ENCODE results near the gene ERAP2. TPM values are rescaled to one million over a fixed set of nuclear protein-coding genes. Genes with fewer than 3 reads are reported as not detected.
"Not testable (repeated sequence)": the region's sequence is repeated elsewhere in the genome, so short reads cannot be mapped to it uniquely, and the experiment has no call there.

The ERAP2 gene
- total RNA-seq, 2 experiments from 2014 or later: 19.5 to 29.3 TPM

GRCh38 chr5:96874631-96875030, 1.7 kb upstream of the ERAP2 start:
- H3K4me1 ChIP-seq (ENCODE audit: insufficient read depth, low read length, poor library complexity, severe bottlenecking): peaks cover 69% of the 10 kb centered on the region
- peaks cover 18% of the 10 kb centered on the region for H3K79me2 ChIP-seq (ENCODE audit: insufficient read depth, low read depth, low read length)
- H2AFZ ChIP-seq (ENCODE audit: low read length): peak overlapping the region; percentile 27; the same call in 1 of the 2 replicates
- no peak overlapping the region for H3K4me2 ChIP-seq (ENCODE audit: low read length)
- H3K9me2 ChIP-seq (ENCODE audit: insufficient read depth, low read length): no peaks in the 10 kb centered on the region
- POLR2A ChIA-PET: interaction anchor here (0.6 to 3.6 kb wide), 12 partner anchors 8 to 306 kb away, joined by 3 to 22 read pairs (median 4); no protein-coding TSS in a partner anchor
- no peaks in the 10 kb centered on the region for H3K9me3 ChIP-seq (ENCODE audit: low read length)
- DNase-seq (ENCODE audit: low spot score): no peak
- H4K20me1 ChIP-seq (ENCODE audit: insufficient read depth, low read length): no peaks in the 10 kb centered on the region
- 0 out of 2 replicates have a peak, but pooled peaks cover under 1% of the 10 kb centered on the region for H3K36me3 ChIP-seq (ENCODE audit: insufficient read depth, low read length)
- peak overlapping the region; percentile 15 for H3K27ac ChIP-seq (ENCODE audit: low read depth, low read length, poor library complexity, severe bottlenecking)
- BruUV-seq (replicated peaks): no TSS peak
- no peak for TF ChIP-seq CTCF (conservative IDR thresholded peaks at IDR 0.05; ENCODE audit: low read length)
- no peak for TF ChIP-seq EZH2phosphoT487 (IDR thresholded peaks at IDR 0.05; ENCODE audit: borderline replicate concordance, low read depth, low read length)
- no peak overlapping the region for H3K4me3 ChIP-seq (ENCODE audit: low read depth, low read length, poor library complexity, severe bottlenecking)
- CTCF ChIA-PET (ENCODE audit: unreplicated experiment): interaction anchor here (0.6 to 2.0 kb wide), 4 partner anchors 11 to 171 kb away, joined by 3 to 5 read pairs (median 4); no protein-coding TSS in a partner anchor
- intact Hi-C loops (cut with micrococcal nuclease; ENCODE audit: unreplicated experiment): no loop called here

GRCh38 chr5:96875791-96876291, 459 bp upstream of the ERAP2 start:
- H3K36me3 ChIP-seq (ENCODE audit: insufficient read depth, low read length): peaks cover 12% of the 10 kb centered on the region
- TF ChIP-seq CTCF (conservative IDR thresholded peaks at IDR 0.05; ENCODE audit: low read length) (no peak), EZH2phosphoT487 (IDR thresholded peaks at IDR 0.05; ENCODE audit: borderline replicate concordance, low read depth, low read length) (no peak)
- peak overlapping the region; percentile 80 for H3K4me3 ChIP-seq (ENCODE audit: low read depth, low read length, poor library complexity, severe bottlenecking)
- peak; percentile 44 for DNase-seq (ENCODE audit: low spot score)
- H3K9me3 ChIP-seq (ENCODE audit: low read length): no peaks in the 10 kb centered on the region
- H3K9me2 ChIP-seq (ENCODE audit: insufficient read depth, low read length): no peaks in the 10 kb centered on the region
- intact Hi-C loops (cut with micrococcal nuclease; ENCODE audit: unreplicated experiment): loop anchor here (1.0 kb wide), 1 partner anchor 59 kb away; no protein-coding TSS in a partner anchor
- peak overlapping the region; percentile 85 for H3K4me2 ChIP-seq (ENCODE audit: low read length)
- H3K4me1 ChIP-seq (ENCODE audit: insufficient read depth, low read length, poor library complexity, severe bottlenecking): peaks cover 69% of the 10 kb centered on the region
- H2AFZ ChIP-seq (ENCODE audit: low read length): peak overlapping the region; percentile 91
- peaks cover 18% of the 10 kb centered on the region for H3K79me2 ChIP-seq (ENCODE audit: insufficient read depth, low read depth, low read length)
- no TSS peak for BruUV-seq (replicated peaks)
- ChIA-PET CTCF (ENCODE audit: unreplicated experiment) (interaction anchor here (1.5 to 2.2 kb wide), 2 partner anchors 10 to 87 kb away, joined by 5 to 7 read pairs; no protein-coding TSS in a partner anchor), POLR2A (interaction anchor here (0.6 to 3.6 kb wide), 21 partner anchors 10 to 294 kb away, joined by 3 to 39 read pairs (median 6); partner anchors contain the start of gene LIX1)
- no peaks in the 10 kb centered on the region for H4K20me1 ChIP-seq (ENCODE audit: insufficient read depth, low read length)
- peak overlapping the region; percentile 64 for H3K27ac ChIP-seq (ENCODE audit: low read depth, low read length, poor library complexity, severe bottlenecking)

GRCh38 chr5:96876977-96877469, 723 bp downstream of the ERAP2 start:
- not testable (repeated sequence) for DNase-seq (ENCODE audit: low spot score); BruUV-seq (replicated peaks); H3K9me2 ChIP-seq (ENCODE audit: insufficient read depth, low read length); H3K9me3 ChIP-seq (ENCODE audit: low read length); H4K20me1 ChIP-seq (ENCODE audit: insufficient read depth, low read length)
- H3K4me3 ChIP-seq (ENCODE audit: low read depth, low read length, poor library complexity, severe bottlenecking): peak overlapping the region; percentile 80
- peak overlapping the region; percentile 85 for H3K4me2 ChIP-seq (ENCODE audit: low read length)
- peaks cover 18% of the 10 kb centered on the region for H3K79me2 ChIP-seq (ENCODE audit: insufficient read depth, low read depth, low read length)
- H3K27ac ChIP-seq (ENCODE audit: low read depth, low read length, poor library complexity, severe bottlenecking): peak overlapping the region; percentile 64
- H3K36me3 ChIP-seq (ENCODE audit: insufficient read depth, low read length): peaks cover 24% of the 10 kb centered on the region
- ChIA-PET POLR2A (interaction anchor here (0.6 to 2.7 kb wide), 29 partner anchors 8 to 306 kb away, joined by 3 to 39 read pairs (median 5); partner anchors contain the start of genes LIX1, LNPEP and RIOK2), CTCF (ENCODE audit: unreplicated experiment) (interaction anchor here (1.0 to 2.2 kb wide), 5 partner anchors 8 to 289 kb away, joined by 3 to 7 read pairs (median 4); partner anchors contain the start of gene LIX1)
- intact Hi-C loops (cut with micrococcal nuclease; ENCODE audit: unreplicated experiment): loop anchor here (1.0 kb wide), 1 partner anchor 58 kb away; no protein-coding TSS in a partner anchor
- H3K4me1 ChIP-seq (ENCODE audit: insufficient read depth, low read length, poor library complexity, severe bottlenecking): peaks cover 69% of the 10 kb centered on the region
- peak overlapping the region; percentile 74 for H2AFZ ChIP-seq (ENCODE audit: low read length)
